LoVo (cell line): ENCODE measurements around the gene PCK2.

Experiments
- DNase-seq: peaks from one replicate; pipeline ENCODE4 v3.0.0-alpha.2; 2016; ENCODE audit warnings: low spot score

PCK2 gene

GRCh38 chr14:24075485-24076301, 18.4 kb upstream of the PCK2 start:
- DNase-seq = no peak

GRCh38 chr14:24076302-24076601, 17.9 kb upstream of the PCK2 start:
- no peak for DNase-seq

GRCh38 chr14:24077086-24077485, 17.0 kb upstream of the PCK2 start:
- DNase-seq = no peak

GRCh38 chr14:24078146-24078545, 16.0 kb upstream of the PCK2 start:
- DNase-seq = no peak

GRCh38 chr14:24079491-24080141, 14.5 kb upstream of the PCK2 start:
- no peak for DNase-seq

- DNase-seq = no peak
Measured at GRCh38 chr14:24080142-24080530, 14.0 kb upstream of the PCK2 start.

- peak; percentile 69 for DNase-seq
Measured at GRCh38 chr14:24080888-24081738, 13.0 kb upstream of the PCK2 start.

GRCh38 chr14:24081739-24082211, 12.3 kb upstream of the PCK2 start:
- no peak for DNase-seq

GRCh38 chr14:24082411-24083080, 11.6 kb upstream of the PCK2 start:
- no peak for DNase-seq

- DNase-seq = no peak
Measured at GRCh38 chr14:24083462-24083861, 10.6 kb upstream of the PCK2 start.

GRCh38 chr14:24084440-24084839, 9.7 kb upstream of the PCK2 start:
- DNase-seq = no peak

- no peak for DNase-seq
Measured at GRCh38 chr14:24085215-24085614, 8.9 kb upstream of the PCK2 start.

GRCh38 chr14:24086193-24086955, 7.7 kb upstream of the PCK2 start:
- DNase-seq = no peak

GRCh38 chr14:24087004-24087403, 7.1 kb upstream of the PCK2 start:
- no peak for DNase-seq

- DNase-seq = no peak
Measured at GRCh38 chr14:24088095-24088494, 6.0 kb upstream of the PCK2 start.

- no peak for DNase-seq
Measured at GRCh38 chr14:24089890-24090289, 4.2 kb upstream of the PCK2 start.

GRCh38 chr14:24092110-24092504, 2.0 kb upstream of the PCK2 start:
- DNase-seq = no peak

- no peak for DNase-seq
Measured at GRCh38 chr14:24092505-24093206, 1.5 kb upstream of the PCK2 start.

GRCh38 chr14:24093207-24093900, 757 bp upstream of the PCK2 start:
- DNase-seq = peak; percentile 52

GRCh38 chr14:24094841-24095270, 745 bp downstream of the PCK2 start:
- DNase-seq = no peak
